HG02623 (cell line): ENCODE data around the gene LARP6.
"Not testable (repeated sequence)": the region's sequence is repeated elsewhere in the genome, so short reads cannot be mapped to it uniquely, and the experiment has no call there.

Experiments used
- ATAC-seq: cut with Tn5 transposase; IDR thresholded peaks from one replicate; pipeline ENCODE4 v1.9.1; 2021; ENCODE audit warnings: moderate library complexity; ENCODE audit not compliant: unreplicated experiment

Gene LARP6

DNA sequence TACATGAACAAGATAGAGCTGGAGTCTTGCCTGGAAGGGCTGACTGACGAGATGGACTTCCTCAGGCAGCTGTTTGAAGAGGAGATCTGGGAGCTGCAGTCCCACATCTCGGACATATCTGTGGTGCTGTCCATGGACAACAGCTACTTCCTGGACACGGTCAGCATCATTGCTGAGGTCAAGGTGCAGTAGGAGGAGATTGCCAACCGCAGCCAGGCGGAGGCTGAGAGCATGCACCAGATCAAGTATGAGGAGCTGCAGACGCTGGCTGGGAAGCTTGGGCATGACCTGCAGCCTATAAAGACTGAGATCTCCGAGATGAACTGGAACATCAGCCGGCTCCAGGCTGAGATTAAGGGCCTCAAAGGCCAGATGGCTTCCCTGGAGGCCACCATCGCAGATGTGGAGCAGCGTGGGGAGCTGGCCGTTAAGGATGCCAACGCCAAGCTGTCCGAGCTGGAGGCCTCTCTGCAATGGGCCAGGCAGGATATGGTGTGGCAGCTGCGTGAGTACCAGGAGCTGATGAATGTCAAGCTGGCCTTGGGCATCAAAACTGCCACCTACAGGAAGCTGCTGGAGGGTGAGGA lies 5.5 kb upstream of the LARP6 start:
- no peak for ATAC-seq

DNA sequence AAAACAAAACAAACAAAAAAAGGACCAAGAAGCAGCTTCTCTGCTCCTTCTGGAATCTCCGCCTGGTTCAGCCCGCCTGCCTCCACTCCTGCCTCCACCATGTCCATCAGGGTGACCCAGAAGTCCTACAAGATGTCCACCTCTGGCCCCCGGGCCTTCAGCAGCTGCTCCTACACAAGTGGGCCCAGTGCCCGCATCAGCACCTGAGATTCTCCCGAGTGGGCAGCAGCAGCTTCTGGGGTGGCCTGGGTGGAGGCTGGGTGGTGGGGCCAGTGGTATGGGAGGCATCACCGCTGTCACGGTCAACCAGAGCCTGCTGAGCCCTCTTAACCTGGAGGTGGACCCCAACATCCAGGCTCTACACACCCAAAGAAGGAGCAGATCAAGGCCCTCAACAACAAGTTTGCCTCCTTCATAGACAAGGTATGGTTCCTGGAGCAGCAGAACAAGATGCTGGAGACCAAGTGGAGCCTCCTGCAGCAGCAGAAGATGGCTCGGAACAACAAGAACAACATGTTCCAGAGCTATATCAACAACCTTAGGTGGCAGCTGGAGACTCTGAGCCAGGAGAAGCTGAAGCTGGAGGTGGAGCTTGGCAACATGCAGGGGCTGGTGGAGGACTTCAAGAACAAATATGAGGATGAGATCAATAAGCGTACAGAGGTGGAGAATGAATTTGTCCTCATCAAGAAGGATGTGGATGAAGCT lies 4.8 kb upstream of the LARP6 start:
- ATAC-seq, result not testable (repeated sequence)

DNA sequence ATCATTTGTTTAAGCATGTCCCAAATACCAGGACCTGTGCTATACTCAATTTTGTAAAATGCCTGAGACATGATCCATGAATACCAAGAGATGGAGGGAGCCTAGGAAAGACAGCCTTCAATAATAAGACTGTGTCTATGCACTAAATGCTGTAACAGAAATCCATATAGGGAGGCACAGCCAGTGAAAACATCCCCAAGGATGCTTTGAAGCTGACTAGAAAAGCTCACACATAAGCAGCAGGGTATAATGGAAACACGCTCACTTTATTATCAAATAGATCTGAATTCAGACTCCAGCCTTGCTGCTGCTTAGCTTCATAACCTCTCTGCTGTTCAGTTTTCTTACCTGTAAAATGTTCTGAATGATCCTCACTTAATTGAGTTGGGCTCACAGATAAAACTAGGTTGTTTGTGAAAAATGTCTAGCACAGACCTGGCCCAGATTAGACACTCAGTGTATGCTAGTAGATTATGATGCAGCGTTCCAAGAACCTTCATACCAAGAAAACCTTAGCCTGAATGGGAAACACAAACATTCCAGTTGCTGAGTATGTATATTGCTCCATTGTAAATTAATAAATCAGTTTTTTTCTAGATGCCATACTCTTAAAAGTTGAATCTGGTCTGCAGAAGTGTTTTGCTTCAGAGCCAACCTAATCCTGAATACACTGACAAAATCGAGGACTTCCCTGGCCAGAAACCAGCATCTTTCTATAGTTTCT lies 3.8 kb upstream of the LARP6 start:
- ATAC-seq, result no peak

DNA sequence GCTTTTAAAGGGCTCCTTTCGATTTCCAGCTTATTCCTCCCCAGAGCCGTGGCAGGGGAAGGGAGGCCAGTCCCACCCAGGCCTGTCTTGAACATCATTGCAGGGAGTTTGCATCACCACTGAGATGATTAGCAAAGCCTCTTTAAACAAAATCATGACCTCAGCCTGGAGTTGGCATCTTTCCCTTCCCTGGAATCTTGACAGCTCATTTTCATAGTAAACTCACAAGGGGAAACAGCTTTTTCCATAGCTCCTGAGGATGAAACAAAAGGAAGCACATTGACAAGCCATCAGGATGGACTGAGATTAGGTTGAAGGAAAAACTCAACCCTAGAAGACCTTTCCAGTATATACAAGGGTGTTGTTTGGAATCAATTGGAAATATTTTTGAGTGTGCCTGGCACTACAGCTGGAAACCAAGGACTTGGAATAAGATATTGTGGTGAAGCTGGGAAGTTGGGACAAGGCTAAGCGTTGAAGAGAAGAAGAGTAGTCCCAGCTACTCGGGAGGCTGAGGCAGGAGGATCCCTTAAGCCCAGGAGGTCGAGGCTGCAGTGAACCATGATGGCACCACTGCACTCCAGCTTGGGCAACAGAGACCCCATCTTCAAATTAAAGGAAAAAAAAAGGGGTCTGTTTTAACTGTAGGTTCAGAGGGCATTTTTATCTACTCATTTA lies 3.1 kb upstream of the LARP6 start:
- ATAC-seq, result no peak

DNA sequence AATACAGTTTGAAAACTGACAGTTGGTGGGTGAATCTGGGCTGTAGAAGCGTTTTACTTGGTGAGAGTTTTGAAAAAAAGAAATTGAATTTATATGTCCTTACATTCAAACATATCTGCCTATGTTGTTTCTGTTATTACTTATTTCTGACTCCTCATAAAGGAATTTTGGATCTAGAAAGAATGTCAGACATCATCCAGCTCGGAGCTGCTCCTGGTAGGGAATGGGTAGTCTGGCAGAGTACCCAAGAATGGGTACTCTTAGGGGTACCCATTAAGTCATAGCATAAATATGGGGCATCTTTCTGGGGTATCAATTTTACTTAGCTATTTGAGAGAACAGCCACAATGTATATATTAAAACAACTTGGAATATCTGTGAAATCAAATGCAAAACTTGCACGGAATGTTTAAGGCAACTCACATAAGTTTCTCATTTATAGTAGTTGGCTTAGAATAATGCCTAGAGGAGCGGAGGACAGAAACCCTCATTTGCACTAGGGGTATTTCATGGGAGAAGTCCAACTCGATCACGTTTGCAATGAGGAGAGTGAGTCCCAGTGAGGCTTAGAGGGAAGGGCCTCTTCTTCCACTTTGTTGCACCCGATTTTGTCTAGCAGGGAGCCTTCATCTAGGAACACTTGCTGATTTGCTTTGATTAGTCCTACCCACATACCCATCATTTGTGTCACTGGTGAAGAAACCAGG lies 2.4 kb upstream of the LARP6 start:
- no peak for ATAC-seq

DNA sequence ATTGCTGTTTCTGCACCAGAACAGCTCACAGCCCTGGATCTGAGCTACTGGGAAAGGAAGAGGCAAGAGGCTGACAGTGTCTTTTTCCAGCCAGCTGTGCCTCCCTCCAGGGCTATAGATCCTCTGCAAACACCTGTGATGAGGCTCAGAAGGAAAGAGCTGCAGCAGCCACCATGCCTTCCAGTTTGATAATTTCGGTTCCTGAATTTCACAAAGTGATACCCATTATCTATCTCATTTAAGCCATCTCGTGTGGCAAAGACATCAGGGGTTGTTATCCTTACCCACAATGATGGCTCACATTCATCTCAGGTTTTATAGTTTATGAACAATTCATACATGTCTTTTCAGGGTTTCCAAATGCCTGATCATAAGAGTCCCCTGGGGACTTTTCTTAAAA lies 1.8 kb upstream of the LARP6 start:
- no peak for ATAC-seq

DNA sequence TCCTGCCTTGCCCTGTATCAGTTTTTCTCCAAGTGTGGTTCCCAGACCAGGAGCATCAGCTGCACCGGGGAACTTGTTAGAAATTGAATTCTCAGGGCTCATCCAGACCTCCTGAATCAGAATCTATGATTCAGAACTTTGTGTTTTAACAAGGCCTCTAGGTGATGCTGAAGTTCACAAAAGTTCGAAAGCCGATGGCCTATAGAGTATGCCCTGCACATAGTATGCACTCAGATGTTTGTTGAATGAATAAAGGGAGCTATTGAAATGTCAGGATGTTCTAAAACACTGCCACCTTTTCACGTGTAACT lies 664 bp upstream of the LARP6 start:
- ATAC-seq, result no peak

DNA sequence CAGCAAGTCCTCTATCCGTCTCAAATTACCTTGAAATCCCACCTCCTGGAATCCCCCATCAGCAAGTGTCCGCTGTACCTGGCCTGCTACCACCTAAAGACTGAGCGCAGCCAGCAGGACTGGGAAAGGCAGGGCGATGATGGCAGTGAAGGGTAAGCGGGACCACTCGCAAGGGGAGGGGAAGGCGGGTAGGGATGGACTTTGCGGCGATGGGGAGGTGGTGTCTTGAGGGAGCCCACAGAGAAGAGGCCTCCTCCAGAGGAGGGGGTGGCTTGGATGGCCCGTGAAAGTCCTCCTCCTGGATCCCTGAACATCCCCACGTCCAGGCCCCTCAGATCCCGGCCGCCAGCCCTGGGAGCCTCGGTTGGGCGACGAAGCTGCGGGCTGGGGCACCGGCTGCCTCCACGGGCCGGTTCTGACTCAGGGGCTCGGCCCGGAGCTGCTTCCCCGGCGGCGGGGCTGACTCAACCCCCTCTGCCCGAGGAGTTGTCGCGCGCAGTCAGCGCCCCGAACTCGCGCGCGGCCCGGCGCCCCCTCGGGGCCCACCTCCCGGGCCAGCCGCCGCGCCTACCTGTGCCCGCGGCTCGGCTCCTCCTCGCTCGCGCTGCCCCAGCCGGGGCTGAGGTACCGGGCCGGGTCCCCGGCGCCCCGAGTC lies 512 bp downstream of the LARP6 start:
- ATAC-seq, result no peak

DNA sequence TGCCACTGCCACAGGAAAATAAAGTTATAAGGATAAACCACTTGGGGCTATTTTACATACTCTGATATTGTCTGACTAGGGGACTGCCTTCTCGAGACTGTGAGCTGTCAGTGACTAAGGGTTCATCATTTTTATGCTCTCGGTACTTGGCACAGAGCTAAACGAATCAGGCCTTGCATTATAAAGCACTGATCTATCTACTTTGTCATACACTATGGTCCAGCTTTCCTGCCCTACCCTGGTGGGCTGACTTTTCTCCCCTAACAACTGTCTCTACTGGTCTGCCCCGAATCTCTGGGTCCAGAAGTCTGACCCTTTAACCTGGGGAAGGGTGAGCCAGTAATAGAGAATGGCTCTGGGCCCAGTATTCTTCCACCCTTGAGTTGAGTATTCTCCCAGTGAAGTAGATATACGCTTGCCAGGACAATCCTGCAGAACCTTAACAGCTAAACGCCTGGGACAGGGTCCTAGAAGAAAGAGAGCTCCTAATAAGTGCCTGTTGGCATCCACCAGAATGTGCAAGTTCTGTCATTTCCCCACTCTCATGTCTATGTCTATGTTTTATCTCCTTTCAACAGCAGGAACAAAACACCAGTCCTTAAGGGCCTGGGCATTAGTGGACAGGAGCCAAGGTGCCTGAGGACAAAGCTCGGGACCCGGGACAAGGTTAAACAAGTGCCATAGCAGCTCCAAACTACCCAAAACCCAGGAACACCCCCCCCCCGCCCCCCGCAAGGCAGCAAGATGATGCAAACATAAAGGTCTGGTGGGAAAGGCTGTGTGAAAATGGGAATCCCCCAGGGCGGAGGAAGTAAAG lies 1.2 kb downstream of the LARP6 start:
- no peak for ATAC-seq

DNA sequence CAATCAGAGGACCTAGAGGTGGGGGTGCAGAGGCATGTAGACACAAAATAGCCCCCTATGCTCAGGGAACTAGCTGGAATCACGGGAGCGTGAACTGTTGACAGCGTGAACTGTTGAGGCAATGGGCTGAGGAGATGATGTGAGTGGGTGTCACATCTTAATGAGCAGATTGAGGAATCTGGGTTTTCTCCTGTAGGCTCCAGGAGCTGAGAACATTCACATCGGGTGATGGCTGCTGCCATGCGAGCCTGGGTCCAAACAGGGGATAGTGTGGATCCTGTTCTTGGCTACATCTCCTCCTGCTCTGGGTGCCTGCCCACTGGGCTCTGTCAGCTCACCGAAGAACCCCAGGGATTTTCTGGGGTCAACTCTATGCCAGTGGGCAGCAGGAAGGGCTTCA lies 2.1 kb downstream of the LARP6 start:
- ATAC-seq, result no peak

DNA sequence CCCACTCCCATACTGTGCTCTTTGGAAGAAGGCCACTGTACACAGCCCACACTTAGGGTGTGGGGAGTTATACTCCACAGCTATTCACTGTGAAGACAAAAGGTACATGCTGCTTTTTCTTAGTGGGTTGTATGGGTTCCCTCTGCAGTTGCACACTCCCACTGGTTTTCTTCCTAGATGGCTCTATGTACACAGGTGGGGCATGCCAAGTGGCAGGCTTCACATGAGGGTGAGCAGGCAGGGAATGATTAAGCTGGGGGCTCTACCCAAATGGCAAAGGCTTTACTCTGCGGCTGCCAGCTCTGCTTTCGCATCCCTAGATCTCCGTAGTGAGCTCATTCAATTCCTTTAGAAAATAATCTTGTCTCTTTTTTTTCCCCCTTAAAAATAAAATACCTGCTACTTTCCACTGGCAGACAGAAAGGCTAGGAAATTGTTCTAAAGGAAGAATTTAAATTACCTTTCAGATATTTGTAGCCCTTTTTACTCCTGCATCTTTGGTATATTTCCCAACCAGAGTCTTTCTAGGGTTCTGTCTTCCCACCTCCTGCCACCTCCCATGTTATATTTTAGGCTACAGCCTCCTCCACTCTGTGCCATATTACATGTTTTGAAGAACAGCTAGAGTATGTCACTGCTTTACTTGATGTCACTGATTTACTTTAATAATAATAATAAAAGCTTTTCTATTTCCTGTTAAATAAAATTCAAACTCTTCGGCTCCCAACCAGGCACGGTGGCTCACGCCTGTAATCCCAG lies 8.2 kb downstream of the LARP6 start:
- no peak for ATAC-seq

DNA sequence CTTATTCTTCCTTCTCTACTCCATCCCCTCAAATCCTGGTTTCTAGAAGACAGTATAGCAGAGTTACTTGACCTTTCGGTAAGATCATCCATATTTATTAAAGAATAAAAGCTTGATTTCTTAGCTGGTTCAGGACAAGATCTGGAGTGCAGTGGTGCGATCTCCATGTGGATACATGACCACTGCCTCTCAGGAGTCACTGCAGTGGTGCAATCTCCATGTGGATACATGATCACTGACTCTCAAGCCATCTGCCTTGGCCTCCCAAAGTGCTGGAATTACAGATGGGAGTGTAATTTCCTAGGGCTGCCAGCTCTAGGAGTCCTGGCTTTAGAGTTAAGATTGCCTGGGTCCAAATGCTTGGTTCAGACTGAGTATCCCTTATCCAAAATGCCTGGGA lies 16.5 kb downstream of the LARP6 start:
- no peak for ATAC-seq

DNA sequence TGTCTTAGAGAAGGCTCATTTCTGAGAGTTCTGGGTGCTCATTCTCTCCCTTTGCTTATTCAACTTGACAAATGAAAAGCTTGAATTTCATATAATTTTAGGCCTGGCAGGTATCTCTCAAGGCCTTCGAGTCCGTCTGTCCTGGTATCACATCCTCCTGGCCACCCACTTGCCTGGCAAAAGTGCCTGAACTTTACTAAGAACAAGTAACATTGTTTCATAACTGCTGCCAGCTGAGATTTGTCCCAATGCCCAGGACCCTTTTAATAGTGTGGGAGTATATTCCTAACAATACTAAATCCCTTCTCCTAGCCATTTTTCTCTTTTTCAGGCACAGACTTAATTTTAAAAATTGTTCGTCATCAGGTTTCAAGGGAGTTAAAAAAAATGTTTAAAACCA lies 18.1 kb downstream of the LARP6 start:
- ATAC-seq, result no peak

DNA sequence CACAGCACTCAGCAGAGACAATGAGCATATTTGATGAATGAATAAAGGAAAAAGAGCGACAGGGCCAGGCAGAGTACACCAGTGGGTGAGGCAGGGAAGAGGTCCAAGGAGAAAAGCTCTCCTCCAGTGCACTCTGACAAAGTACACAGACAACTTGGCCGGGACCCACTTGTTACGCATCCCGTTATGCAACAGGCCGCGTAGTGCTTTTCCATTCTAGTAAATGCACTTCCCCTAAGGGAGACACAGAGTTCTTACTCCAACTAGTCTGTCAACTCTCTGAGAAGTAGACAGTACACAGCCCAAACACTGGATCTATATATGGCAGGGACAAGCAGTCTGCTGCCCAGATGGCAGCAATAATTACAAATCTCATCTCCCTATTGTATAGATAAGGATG lies 18.5 kb downstream of the LARP6 start:
- ATAC-seq, result no peak

DNA sequence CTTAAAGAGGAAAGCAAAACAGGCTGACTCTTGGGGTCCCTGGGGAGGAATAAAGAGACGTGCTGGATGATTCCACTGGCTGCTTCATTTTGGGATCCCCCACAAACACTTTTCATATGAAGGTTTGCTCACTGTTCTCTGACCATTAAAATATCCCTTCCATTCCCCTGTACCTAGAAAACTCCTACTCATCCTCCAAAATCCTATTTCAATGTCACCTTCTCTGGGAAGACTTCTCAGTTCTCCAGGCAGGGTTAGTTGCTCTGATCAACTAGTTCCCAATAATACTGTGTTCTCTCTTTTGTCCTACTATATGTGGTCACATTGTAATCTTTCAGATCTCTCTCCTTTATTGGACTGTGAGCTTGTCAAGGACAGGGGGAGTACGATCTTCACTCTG lies 19.0 kb downstream of the LARP6 start:
- no peak for ATAC-seq

DNA sequence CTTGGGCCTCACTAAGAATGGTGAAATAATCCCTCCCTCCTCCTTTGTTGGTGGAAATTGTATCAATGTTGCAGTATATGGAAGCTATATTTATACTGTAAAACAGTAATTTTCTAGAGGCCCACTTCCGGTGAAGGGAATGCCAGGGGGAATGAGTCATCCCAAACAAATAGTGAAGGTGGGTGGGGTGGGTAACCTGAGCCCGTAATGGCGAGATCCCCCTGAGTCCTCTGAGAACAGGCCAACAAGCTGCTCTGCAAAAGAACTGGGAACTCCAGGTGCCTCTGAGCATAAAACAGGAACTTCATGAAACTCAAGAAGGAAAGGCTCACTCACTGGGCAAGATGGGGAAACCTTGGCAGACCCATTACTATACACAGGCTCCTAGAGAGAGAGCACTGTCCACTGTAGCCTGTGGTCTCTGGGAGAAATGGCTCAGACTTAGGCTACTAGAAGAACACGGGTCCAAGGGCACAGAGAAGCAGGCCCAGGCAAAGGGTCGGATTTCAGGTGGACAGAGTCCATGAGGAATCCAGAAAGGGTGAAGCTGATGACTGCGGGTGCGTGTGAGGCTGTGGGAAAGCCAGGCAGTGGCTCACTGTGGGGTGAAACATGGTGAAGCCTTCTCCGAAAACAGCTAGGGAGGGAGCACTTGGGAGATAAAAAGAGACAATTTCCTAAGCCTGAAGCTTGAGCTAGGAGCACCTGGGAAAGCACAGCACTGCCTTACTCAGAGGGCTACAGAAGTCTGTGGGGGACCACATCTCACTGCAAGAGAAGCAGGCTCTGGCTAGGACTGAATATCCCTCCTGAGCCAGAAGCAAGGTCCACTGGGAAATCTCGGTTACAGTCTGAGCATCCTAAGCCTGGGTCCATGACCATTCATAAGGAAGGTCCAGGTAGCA lies 19.8 kb downstream of the LARP6 start:
- no peak for ATAC-seq

DNA sequence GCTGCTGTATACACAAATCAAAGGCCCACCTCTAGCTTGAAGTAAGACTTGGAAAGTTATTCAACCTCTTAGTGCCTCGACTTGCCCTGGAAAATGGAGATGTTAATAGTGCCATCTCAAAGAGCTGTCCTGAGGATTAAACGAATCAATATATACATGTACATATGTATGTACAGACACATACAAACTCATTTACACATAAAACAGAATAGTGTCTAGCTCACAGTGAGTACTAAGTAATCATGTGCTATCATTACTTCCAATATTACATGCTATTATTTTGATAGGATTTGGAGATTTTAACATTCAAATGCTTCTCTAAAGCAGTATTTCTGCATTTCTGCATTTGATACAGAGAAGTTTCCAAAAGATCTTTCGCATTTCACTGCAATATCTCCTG lies 20.5 kb downstream of the LARP6 start:
- ATAC-seq, result no peak

DNA sequence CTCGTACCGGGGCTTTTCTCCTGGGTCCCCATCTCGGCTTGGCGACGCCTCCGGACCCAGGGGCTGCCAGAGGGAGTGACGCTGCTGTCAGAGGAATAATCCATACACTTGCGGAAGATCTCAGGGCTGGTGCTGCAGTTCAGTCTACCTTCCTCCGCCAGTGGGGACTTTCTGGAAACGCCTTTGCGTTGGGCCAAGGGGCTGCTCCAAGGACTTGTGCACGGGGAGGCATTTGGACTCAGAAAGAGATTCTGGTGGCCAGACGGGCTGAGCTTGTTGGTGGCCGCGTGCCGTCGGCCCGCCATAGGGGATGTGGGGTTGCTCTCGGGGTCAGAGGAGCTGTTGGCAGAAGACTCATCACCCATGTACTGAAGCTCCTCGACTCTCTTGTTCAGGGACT lies 21.8 kb downstream of the LARP6 start:
- ATAC-seq, result no peak
